Measurements from ENCODE around the gene PEX12.

- TF ChIP-seq HOXA7 (CRISPR knock-in tag; IDR thresholded peaks at IDR 0.05) (no peak), CTCF (IDR thresholded peaks at IDR 0.05) (peak; percentile 42; the same call in 2 of the 3 replicates), PBX3 (IDR thresholded peaks at IDR 0.05) (no peak)
Observed at GRCh38 chr17:35539659-35540026, 38.7 kb downstream of the PEX12 start.
